Keratinocyte (primary cell): ENCODE results near the gene TBCD.

Source experiments
- EZH2 ChIP-seq: IDR thresholded peaks from one replicate; pipeline ENCODE4 v1.6.1; 2012; ENCODE audit warnings: inconsistent platforms, mild to moderate bottlenecking, low read length, moderate library complexity
- TF ChIP-seq, protein P1 (sequence below), 3 experiments: IDR thresholded peaks in 1 of 3; conservative IDR thresholded peaks in 1 of 3; optimal IDR thresholded peaks in 1 of 3; 2 replicates in 2 of 3; 3 replicates in 1 of 3; pipeline versions ENCODE3 to v1.5.1; 2011; ENCODE audit warnings: low read length in 3 of 3, mild to moderate bottlenecking in 3 of 3, moderate library complexity in 2 of 3, control low read depth in 1 of 3, inconsistent platforms in 1 of 3; ENCODE audit not compliant: insufficient read depth in 2 of 3; ENCODE audit errors: extremely low read depth in 1 of 3

DNA sequence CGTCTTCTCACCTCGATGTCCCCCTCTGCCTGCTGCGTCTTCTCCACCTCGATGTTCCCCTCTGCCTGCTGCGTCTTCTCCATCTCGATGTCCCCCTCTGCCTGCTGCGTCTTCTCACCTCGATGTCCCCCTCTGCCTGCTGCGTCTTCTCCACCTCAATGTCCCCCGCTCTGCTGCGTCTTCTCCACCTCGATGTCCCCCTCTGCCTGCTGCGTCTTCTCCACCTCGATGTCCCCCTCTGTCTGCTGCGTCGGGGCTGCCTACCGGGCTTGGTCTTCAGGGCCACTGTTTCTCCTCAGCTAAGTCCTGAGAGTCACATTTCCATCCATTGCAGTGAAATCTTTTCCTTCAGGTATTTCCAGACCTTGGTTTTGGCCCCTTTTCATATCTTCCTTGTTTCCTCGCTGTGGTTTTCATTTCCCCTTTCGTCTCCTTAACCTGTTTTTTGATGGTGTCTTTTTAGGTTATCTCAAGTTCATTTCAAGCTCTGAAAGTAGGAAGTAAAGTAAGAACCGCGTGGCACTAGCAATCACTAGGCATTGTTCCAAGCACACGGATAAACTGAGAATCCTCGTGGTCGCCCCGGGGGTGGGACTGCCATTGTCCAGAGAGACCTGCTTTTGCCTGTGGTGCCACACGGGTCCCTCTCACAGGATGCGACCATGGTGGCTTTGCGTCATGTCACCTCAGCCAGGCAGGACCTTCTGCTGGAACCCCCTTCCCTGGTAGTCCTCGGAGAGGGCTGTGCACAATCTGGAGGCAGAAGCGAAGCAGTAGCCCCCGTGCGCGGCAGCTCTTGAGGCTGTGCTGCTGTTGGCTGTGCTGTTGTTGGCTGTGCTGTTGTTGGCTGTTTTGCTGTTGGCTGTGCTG is 97.4 kb downstream of the TBCD start:
- no peak for TF ChIP-seq EZH2
- TF ChIP-seq, protein P1, sequence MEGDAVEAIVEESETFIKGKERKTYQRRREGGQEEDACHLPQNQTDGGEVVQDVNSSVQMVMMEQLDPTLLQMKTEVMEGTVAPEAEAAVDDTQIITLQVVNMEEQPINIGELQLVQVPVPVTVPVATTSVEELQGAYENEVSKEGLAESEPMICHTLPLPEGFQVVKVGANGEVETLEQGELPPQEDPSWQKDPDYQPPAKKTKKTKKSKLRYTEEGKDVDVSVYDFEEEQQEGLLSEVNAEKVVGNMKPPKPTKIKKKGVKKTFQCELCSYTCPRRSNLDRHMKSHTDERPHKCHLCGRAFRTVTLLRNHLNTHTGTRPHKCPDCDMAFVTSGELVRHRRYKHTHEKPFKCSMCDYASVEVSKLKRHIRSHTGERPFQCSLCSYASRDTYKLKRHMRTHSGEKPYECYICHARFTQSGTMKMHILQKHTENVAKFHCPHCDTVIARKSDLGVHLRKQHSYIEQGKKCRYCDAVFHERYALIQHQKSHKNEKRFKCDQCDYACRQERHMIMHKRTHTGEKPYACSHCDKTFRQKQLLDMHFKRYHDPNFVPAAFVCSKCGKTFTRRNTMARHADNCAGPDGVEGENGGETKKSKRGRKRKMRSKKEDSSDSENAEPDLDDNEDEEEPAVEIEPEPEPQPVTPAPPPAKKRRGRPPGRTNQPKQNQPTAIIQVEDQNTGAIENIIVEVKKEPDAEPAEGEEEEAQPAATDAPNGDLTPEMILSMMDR (optimal IDR thresholded peaks at IDR 0.05 in 1 of 3, IDR thresholded peaks at IDR 0.05 in 1 of 3, conservative IDR thresholded peaks at IDR 0.05 in 1 of 3; ENCODE audit: extremely low read depth in 1 of 3, insufficient read depth in 2 of 3, low read length in 3 of 3), result no peak
